ENCODE measurements around the gene TDRD5.

The TDRD5 gene

GRCh38 chr1:179591592-179592580 is at the start of gene TDRD5:
Gene TDRD5, plus strand, starts transcription at chr1:179591832. Its CDS starts 784 bp downstream, at chr1:179592616.
- DNase-seq (ENCODE audit: low read depth): no peak

- DNase-seq (ENCODE audit: low read depth): no peak
Measured at GRCh38 chr1:179545321-179545720, 46.3 kb upstream of the TDRD5 start.

- DNase-seq (ENCODE audit: low read depth): no peak
Measured at GRCh38 chr1:179547021-179547535, 44.6 kb upstream of the TDRD5 start.

GRCh38 chr1:179548666-179549367 is 42.8 kb upstream of the TDRD5 start:
- no peak for DNase-seq (ENCODE audit: low read depth)

- DNase-seq (ENCODE audit: low read depth): no peak
Measured at GRCh38 chr1:179549368-179549700, 42.3 kb upstream of the TDRD5 start.

- DNase-seq (ENCODE audit: low read depth): peak; percentile 23
Measured at GRCh38 chr1:179550746-179551682, 40.6 kb upstream of the TDRD5 start.

- no peak for DNase-seq (ENCODE audit: low read depth)
Measured at GRCh38 chr1:179554427-179554826, 37.2 kb upstream of the TDRD5 start.

GRCh38 chr1:179558078-179558477 is 33.6 kb upstream of the TDRD5 start:
- no peak for DNase-seq (ENCODE audit: low read depth)

GRCh38 chr1:179575497-179576314 is 15.9 kb upstream of the TDRD5 start, which contains the start of gene NPHS2:
Gene NPHS2, minus strand, starts transcription at chr1:179575948. Its CDS starts 84 bp downstream, at chr1:179575864.
- DNase-seq (ENCODE audit: low read depth): no peak

GRCh38 chr1:179576509-179576908 is 15.1 kb upstream of the TDRD5 start:
- DNase-seq (ENCODE audit: low read depth): no peak

- no peak for DNase-seq (ENCODE audit: low read depth)
Measured at GRCh38 chr1:179583771-179584320, 7.8 kb upstream of the TDRD5 start.

- DNase-seq (ENCODE audit: low read depth): no peak
Measured at GRCh38 chr1:179586107-179586823, 5.4 kb upstream of the TDRD5 start.

- DNase-seq (ENCODE audit: low read depth): no peak
Measured at GRCh38 chr1:179587336-179587735, 4.3 kb upstream of the TDRD5 start.

GRCh38 chr1:179588425-179589024 is 3.1 kb upstream of the TDRD5 start:
- DNase-seq (ENCODE audit: low read depth): no peak

- no peak for DNase-seq (ENCODE audit: low read depth)
Measured at GRCh38 chr1:179589509-179589908, 2.1 kb upstream of the TDRD5 start.

- DNase-seq (ENCODE audit: low read depth): no peak
Measured at GRCh38 chr1:179590671-179591070, 961 bp upstream of the TDRD5 start.

- no peak for DNase-seq (ENCODE audit: low read depth)
Measured at GRCh38 chr1:179591253-179591591, 410 bp upstream of the TDRD5 start.

- DNase-seq (ENCODE audit: low read depth): no peak
Measured at GRCh38 chr1:179598631-179599030, 7.0 kb downstream of the TDRD5 start.

- no peak for DNase-seq (ENCODE audit: low read depth)
Measured at GRCh38 chr1:179599623-179600249, 8.1 kb downstream of the TDRD5 start.
